ENCODE data around the gene SCAI.

SCAI gene

DNA sequence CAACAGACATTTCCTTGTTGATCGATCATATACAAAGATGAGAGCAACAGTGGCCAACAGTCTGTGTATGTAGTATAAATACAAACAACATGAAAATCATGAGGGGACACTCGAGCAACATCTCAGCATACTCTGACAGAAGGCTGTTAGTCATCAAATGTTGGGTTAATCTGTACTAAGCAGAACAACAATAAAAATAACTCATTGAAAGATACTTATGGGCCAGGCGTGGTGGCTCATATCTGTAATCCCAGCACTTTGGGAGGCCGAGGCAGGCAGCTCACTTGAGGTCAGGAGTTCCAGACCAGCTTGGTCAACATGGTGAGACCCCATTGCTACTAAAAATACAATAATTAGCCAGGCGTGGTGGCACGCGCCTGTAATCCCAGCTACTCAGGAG is 67.3 kb downstream of the SCAI start:
- Histone ChIP-seq H3K9ac (ENCODE audit: low read depth, low read length) (no peak overlapping the region), H3K27ac (ENCODE audit: low read depth, low read length) (no peak overlapping the region), H3K36me3 (ENCODE audit: control insufficient read depth, insufficient read depth, low read length) (no peaks in the 10 kb centered on the region), H3K4me1 (ENCODE audit: control insufficient read depth, insufficient read depth, low read length) (no peaks in the 10 kb centered on the region), H3K9me3 (ENCODE audit: control insufficient read depth, insufficient read depth, low read length) (no peaks in the 10 kb centered on the region), H3K4me3 (ENCODE audit: low read depth, low read length) (no peak overlapping the region), H3K27me3 (ENCODE audit: control insufficient read depth, insufficient read depth, low read length) (no peaks in the 10 kb centered on the region)

DNA sequence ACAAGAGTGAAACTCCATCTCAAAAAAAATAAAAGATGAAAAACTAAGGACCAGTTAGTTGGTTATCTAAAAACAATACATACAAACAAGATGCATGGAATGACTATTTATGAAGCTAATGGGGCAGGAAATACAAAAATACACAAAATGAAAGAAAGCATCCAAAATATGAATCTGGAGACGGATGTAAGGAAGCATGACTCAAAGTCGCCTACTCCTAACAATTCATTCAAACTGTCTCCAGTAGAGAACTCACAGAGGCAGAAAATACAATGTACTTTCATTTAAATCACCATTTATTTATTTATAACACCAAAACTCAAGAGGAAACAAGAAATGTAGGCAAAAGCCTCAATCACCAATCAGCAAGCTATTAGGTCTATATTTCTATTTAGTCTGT is 68.4 kb downstream of the SCAI start:
- Histone ChIP-seq H3K4me1 (ENCODE audit: control insufficient read depth, insufficient read depth, low read length) (no peaks in the 10 kb centered on the region), H3K27me3 (ENCODE audit: control insufficient read depth, insufficient read depth, low read length) (no peaks in the 10 kb centered on the region), H3K9me3 (ENCODE audit: control insufficient read depth, insufficient read depth, low read length) (no peaks in the 10 kb centered on the region), H3K36me3 (ENCODE audit: control insufficient read depth, insufficient read depth, low read length) (no peaks in the 10 kb centered on the region), H3K27ac (ENCODE audit: low read depth, low read length) (no peak overlapping the region), H3K9ac (ENCODE audit: low read depth, low read length) (no peak overlapping the region), H3K4me3 (ENCODE audit: low read depth, low read length) (no peak overlapping the region)

DNA sequence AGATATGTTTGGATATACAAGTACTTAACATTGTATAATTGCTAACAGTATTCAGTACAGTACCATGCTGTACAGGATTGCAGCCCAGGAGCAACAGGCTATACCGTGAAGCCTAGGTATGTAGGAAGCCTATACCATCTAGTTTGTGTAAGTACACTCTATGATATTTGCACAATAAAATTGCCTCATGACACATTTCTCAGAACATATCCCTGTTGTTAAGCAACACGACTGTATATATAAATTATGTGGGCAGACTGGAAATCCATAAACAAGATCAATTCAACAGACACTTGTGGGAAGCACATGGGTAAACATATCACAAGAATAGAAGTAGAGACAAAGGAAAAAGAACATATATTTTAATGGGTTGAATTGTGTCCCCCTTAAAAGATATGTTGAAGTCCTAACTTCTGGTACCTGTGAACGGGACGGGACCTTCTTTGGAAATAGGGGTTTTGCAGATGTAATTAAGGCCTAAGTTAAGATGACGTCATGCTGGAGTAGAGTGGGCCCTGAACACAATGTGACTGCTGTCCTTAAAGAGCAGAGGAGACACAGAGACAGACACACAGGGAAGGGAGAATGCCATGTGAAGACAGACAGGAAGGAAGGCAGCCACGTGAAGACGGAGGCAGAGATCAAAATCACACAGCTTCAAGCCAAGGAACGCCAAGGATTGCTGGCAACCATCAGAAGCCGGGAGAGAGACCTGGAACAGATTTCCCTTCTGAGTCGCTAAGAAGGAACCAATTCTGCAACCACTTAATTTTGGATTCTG is 76.3 kb downstream of the SCAI start:
- no peaks in the 10 kb centered on the region for H3K36me3 ChIP-seq (ENCODE audit: control insufficient read depth, insufficient read depth, low read length)

DNA sequence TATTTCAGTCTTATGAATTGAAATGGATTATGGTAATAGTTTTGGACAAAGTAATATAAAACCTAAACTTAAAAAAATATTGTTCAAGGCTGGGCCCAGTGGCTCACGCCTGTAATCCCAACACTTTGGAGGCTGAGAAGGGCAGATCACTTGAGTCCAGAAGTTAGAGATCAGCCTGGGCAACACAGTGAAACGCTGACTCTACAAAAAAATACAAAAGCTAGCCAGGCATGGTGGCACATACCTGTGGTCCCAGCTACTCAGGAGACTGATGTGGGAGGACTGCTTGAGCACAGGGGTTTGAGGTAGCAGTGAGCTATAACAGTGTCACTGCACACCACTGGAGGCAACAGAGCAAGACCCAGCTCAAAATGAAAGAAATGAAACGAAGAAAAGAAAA is 81.9 kb downstream of the SCAI start:
- Histone ChIP-seq H3K9me3 (ENCODE audit: control insufficient read depth, insufficient read depth, low read length) (no peaks in the 10 kb centered on the region), H3K27ac (ENCODE audit: low read depth, low read length) (no peak overlapping the region), H3K36me3 (ENCODE audit: control insufficient read depth, insufficient read depth, low read length) (no peaks in the 10 kb centered on the region), H3K9ac (ENCODE audit: low read depth, low read length) (no peak overlapping the region), H3K27me3 (ENCODE audit: control insufficient read depth, insufficient read depth, low read length) (no peaks in the 10 kb centered on the region), H3K4me3 (ENCODE audit: low read depth, low read length) (no peak overlapping the region), H3K4me1 (ENCODE audit: control insufficient read depth, insufficient read depth, low read length) (no peaks in the 10 kb centered on the region)

More for the DNA sequence above, 76.3 kb downstream of the SCAI start:
- H3K27me3 ChIP-seq (ENCODE audit: control insufficient read depth, insufficient read depth, low read length) = no peaks in the 10 kb centered on the region
- no peak overlapping the region for H3K9ac ChIP-seq (ENCODE audit: low read depth, low read length)
- no peaks in the 10 kb centered on the region for H3K4me1 ChIP-seq (ENCODE audit: control insufficient read depth, insufficient read depth, low read length)
- H3K4me3 ChIP-seq (ENCODE audit: low read depth, low read length) = no peak overlapping the region
- no peak overlapping the region for H3K27ac ChIP-seq (ENCODE audit: low read depth, low read length)
- no peaks in the 10 kb centered on the region for H3K9me3 ChIP-seq (ENCODE audit: control insufficient read depth, insufficient read depth, low read length)

DNA sequence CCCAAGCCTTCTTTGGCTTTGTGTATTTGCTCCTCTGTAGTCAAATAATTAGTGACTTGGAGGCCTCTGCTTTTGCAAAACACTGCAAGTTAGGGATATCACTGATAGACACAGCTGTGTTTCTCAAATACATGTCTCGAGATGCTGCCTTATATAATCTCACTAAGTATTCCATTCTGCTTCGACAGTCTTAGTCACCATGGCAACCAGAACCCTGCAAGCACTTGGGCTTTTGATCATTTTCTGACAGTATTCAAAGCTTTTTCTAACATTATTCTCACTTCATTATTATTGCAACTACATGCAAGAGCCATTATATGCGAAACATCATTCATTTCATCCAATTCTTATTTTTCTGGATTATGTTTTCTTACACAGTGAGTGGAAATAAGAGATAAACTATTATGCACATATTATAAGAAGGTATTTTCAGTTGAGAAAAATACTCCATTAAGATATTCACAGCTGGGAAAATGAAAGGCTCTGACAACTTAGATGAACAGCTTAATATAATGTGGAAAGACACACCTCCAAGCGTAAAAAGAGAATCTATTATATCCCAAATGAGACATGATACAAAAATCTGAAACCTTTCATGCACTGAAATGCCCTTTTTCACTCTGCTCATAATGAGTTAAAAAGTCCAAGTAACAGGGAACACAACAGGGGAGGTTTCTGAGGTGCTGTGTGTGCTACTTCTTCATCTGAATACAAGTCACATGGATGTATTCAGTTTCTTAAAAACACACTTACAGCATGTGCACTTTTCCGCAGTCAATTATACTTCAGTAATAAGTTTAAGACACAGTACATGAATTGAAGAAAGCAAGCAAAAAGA is 93.9 kb downstream of the SCAI start:
- no peaks in the 10 kb centered on the region for H3K27me3 ChIP-seq (ENCODE audit: control insufficient read depth, insufficient read depth, low read length)
- H3K9me3 ChIP-seq (ENCODE audit: control insufficient read depth, insufficient read depth, low read length) = no peaks in the 10 kb centered on the region
- no peak overlapping the region for H3K9ac ChIP-seq (ENCODE audit: low read depth, low read length)
- H3K27ac ChIP-seq (ENCODE audit: low read depth, low read length) = no peak overlapping the region
- no peak overlapping the region for H3K4me3 ChIP-seq (ENCODE audit: low read depth, low read length)
- peaks cover 11% of the 10 kb centered on the region; the same call in 1 of the 2 replicates for H3K36me3 ChIP-seq (ENCODE audit: control insufficient read depth, insufficient read depth, low read length)
- no peaks in the 10 kb centered on the region for H3K4me1 ChIP-seq (ENCODE audit: control insufficient read depth, insufficient read depth, low read length)

DNA sequence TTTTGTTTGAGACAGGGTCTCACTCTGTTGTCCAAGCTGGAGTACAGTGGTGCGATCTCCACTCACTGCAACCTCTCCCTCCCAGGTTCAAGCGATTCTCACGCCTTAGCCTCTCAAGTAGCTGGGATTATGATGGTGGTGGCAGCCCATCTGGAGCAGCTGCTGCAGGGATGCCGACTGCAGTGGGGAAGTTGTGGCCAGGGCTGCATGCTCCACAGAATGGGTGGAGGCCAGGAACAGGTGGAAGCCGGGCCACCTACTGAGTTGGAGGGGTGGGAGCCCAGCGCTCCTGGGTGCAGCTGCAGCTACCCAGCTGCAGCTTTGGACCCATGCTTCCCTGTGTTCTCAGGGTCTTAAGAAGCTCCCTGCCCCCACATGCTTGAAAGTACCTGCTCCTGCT is 99.7 kb downstream of the SCAI start:
- H3K36me3 ChIP-seq (ENCODE audit: control insufficient read depth, insufficient read depth, low read length) = 0 out of 2 replicates have a peak, but pooled peaks cover 3% of the 10 kb centered on the region
- H3K9me3 ChIP-seq (ENCODE audit: control insufficient read depth, insufficient read depth, low read length) = no peaks in the 10 kb centered on the region
- no peak overlapping the region for H3K4me3 ChIP-seq (ENCODE audit: low read depth, low read length)
- H3K4me1 ChIP-seq (ENCODE audit: control insufficient read depth, insufficient read depth, low read length) = no peaks in the 10 kb centered on the region
- no peaks in the 10 kb centered on the region for H3K27me3 ChIP-seq (ENCODE audit: control insufficient read depth, insufficient read depth, low read length)
- no peak overlapping the region for H3K9ac ChIP-seq (ENCODE audit: low read depth, low read length)
- H3K27ac ChIP-seq (ENCODE audit: low read depth, low read length) = no peak overlapping the region

DNA sequence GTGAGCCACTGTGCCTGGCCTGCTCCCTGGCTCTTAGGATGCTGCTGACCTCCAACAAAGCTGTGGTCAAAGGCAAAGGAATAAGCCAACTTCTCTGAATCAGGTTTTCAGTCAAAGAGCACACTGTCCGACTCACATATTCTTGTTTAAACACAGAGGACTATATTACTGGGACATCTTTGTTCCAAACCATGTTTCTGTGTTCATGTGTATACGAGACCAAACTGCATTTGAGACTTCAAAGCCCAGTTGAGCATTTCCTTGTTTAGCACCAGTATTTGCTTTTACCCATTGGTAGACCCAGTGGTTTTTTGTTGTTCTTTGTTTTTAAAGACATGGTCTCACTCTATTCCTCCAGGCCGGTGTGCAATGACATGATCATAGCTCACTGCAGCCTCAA is 100.2 kb downstream of the SCAI start:
- Histone ChIP-seq H3K27me3 (ENCODE audit: control insufficient read depth, insufficient read depth, low read length) (no peaks in the 10 kb centered on the region), H3K9ac (ENCODE audit: low read depth, low read length) (no peak overlapping the region), H3K9me3 (ENCODE audit: control insufficient read depth, insufficient read depth, low read length) (no peaks in the 10 kb centered on the region), H3K4me3 (ENCODE audit: low read depth, low read length) (no peak overlapping the region), H3K36me3 (ENCODE audit: control insufficient read depth, insufficient read depth, low read length) (0 out of 2 replicates have a peak, but pooled peaks cover 2% of the 10 kb centered on the region), H3K27ac (ENCODE audit: low read depth, low read length) (no peak overlapping the region), H3K4me1 (ENCODE audit: control insufficient read depth, insufficient read depth, low read length) (no peaks in the 10 kb centered on the region)

DNA sequence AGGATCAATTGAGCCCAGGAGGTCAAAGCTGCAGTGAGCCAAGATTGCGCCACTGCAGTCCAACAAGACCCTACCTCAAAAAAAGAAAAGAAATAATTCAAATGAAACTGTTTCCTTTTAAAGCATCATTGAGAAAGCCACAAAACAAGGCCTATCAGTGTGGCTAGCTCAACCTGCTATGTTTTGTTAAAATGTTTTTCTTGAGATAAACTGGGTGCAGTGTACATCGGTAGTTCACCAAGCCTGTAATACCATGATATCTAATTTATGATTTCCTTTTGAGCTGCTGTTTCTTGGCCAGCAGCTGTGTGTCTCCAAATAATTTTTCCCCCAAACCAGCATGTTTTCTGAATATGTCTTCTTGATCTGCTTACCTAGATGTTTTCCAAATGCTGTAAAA is 105.2 kb downstream of the SCAI start:
- no peaks in the 10 kb centered on the region for H3K4me1 ChIP-seq (ENCODE audit: control insufficient read depth, insufficient read depth, low read length)
- no peak overlapping the region for H3K9ac ChIP-seq (ENCODE audit: low read depth, low read length)
- H3K27ac ChIP-seq (ENCODE audit: low read depth, low read length) = no peak overlapping the region
- H3K4me3 ChIP-seq (ENCODE audit: low read depth, low read length) = no peak overlapping the region
- H3K9me3 ChIP-seq (ENCODE audit: control insufficient read depth, insufficient read depth, low read length) = no peaks in the 10 kb centered on the region
- no peaks in the 10 kb centered on the region for H3K27me3 ChIP-seq (ENCODE audit: control insufficient read depth, insufficient read depth, low read length)
- no peaks in the 10 kb centered on the region for H3K36me3 ChIP-seq (ENCODE audit: control insufficient read depth, insufficient read depth, low read length)

DNA sequence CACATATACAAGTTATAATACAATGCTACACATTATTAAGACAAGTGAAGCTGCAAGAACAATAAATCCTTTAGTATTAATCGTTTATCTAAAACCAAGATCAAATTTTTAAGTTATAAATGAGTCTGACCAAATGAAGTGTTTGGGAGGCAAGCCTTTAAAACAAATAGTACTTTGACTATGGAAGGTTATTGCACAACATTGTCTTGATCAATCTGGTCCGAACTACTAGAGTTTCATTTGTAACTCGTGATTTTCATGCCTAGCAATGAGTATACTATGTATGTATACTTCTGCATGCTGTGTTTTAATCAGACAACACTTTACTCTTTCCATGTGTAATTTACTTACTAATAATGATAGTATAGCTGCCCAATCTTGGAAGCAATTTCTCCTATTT is 115.3 kb downstream of the SCAI start:
- no peak overlapping the region for H3K4me3 ChIP-seq (ENCODE audit: low read depth, low read length)
- peaks cover 42% of the 10 kb centered on the region for H3K36me3 ChIP-seq (ENCODE audit: control insufficient read depth, insufficient read depth, low read length)
- H3K4me1 ChIP-seq (ENCODE audit: control insufficient read depth, insufficient read depth, low read length) = no peaks in the 10 kb centered on the region
- no peak overlapping the region for H3K27ac ChIP-seq (ENCODE audit: low read depth, low read length)
- H3K27me3 ChIP-seq (ENCODE audit: control insufficient read depth, insufficient read depth, low read length) = no peaks in the 10 kb centered on the region
- H3K9ac ChIP-seq (ENCODE audit: low read depth, low read length) = no peak overlapping the region
- no peaks in the 10 kb centered on the region for H3K9me3 ChIP-seq (ENCODE audit: control insufficient read depth, insufficient read depth, low read length)

DNA sequence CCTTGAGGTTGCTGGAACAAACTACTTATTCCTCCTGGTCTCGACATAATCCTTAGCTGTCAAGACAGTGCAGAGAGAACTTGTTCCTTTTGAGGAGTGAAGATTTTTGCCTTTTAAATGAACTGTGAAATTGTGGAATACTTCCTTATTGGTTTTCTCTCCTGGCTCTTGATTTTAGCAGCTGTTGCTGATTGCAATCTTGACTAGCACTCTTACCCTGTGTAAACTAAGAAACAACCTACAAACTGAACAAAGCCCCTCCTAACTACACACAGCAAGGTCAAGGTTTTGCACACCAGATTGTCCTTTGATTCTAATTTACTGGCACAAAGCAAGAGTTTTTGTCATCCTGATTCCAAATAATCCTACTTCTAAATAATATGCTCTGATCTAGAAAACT is 118.4 kb downstream of the SCAI start:
- H3K27me3 ChIP-seq (ENCODE audit: control insufficient read depth, insufficient read depth, low read length) = no peaks in the 10 kb centered on the region
- no peak overlapping the region for H3K9ac ChIP-seq (ENCODE audit: low read depth, low read length)
- no peak overlapping the region for H3K27ac ChIP-seq (ENCODE audit: low read depth, low read length)
- H3K4me1 ChIP-seq (ENCODE audit: control insufficient read depth, insufficient read depth, low read length) = 0 out of 2 replicates have a peak, but pooled peaks cover 5% of the 10 kb centered on the region
- H3K9me3 ChIP-seq (ENCODE audit: control insufficient read depth, insufficient read depth, low read length) = no peaks in the 10 kb centered on the region
- peaks cover 53% of the 10 kb centered on the region for H3K36me3 ChIP-seq (ENCODE audit: control insufficient read depth, insufficient read depth, low read length)
- H3K4me3 ChIP-seq (ENCODE audit: low read depth, low read length) = no peak overlapping the region

DNA sequence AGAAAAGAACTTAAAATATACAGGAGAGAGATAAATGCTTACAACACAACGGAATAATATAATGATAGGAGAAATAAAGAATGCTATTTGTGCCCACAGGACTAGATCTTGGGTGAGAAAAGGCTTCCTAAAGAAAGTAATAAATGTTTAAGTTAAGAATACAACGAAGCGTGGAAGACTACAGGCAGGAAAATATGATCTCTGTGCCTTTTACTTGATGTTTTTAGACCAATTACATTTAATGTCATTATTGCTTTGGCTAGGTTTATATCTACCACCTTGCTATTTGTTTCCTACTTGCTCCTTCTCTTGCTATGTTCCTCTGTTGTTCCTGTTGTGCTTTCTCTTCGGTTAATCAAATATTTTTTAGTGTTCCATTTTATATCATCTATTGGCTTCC is 122.3 kb downstream of the SCAI start:
- Histone ChIP-seq H3K4me1 (ENCODE audit: control insufficient read depth, insufficient read depth, low read length) (0 out of 2 replicates have a peak, but pooled peaks cover 5% of the 10 kb centered on the region), H3K9ac (ENCODE audit: low read depth, low read length) (no peak overlapping the region), H3K36me3 (ENCODE audit: control insufficient read depth, insufficient read depth, low read length) (peaks cover 61% of the 10 kb centered on the region), H3K27ac (ENCODE audit: low read depth, low read length) (no peak overlapping the region), H3K9me3 (ENCODE audit: control insufficient read depth, insufficient read depth, low read length) (no peaks in the 10 kb centered on the region), H3K27me3 (ENCODE audit: control insufficient read depth, insufficient read depth, low read length) (no peaks in the 10 kb centered on the region), H3K4me3 (ENCODE audit: low read depth, low read length) (no peak overlapping the region)

All from HUES48 (cell line).